ENCODE data around the gene DSCAML1. TPM values are rescaled to one million over a fixed set of nuclear protein-coding genes. Genes with fewer than 3 reads are reported as not detected.

The DSCAML1 gene
- total RNA-seq, 1 experiment from 2014 or later: 0.15 TPM

DNA sequence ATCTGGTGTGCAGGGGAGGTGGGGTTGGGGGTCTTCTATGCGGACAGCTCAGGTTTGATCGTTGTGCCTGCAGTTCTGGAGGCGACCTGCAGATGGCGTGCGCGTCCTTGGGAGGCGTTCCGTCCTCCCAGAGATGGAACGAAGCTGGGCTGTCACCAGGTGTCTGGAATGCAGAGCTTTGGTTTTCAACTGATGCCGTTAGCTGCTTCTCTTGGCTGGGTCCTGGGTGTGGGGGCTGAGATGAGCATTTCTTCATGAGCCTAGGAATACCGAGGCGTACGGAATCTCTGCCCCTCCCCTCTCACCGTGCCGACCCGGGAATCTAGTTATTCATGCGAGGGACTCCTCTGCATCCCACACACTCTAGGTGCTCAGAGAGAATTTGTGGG lies 370.7 kb downstream of the DSCAML1 start:
- TF ChIP-seq, protein P1, sequence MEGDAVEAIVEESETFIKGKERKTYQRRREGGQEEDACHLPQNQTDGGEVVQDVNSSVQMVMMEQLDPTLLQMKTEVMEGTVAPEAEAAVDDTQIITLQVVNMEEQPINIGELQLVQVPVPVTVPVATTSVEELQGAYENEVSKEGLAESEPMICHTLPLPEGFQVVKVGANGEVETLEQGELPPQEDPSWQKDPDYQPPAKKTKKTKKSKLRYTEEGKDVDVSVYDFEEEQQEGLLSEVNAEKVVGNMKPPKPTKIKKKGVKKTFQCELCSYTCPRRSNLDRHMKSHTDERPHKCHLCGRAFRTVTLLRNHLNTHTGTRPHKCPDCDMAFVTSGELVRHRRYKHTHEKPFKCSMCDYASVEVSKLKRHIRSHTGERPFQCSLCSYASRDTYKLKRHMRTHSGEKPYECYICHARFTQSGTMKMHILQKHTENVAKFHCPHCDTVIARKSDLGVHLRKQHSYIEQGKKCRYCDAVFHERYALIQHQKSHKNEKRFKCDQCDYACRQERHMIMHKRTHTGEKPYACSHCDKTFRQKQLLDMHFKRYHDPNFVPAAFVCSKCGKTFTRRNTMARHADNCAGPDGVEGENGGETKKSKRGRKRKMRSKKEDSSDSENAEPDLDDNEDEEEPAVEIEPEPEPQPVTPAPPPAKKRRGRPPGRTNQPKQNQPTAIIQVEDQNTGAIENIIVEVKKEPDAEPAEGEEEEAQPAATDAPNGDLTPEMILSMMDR (conservative IDR thresholded peaks at IDR 0.05): peak; percentile 95
- Mint-ChIP-seq H3K27me3 (ENCODE audit: low read depth) (peaks cover 28% of the 10 kb centered on the region), H3K27ac (no peak overlapping the region)

More for the DNA sequence above, 370.7 kb downstream of the DSCAML1 start:
- no peak overlapping the region for H3K9ac ChIP-seq (ENCODE audit: extremely low read depth, insufficient read length, low read length)
- no peak overlapping the region for H2BK15ac ChIP-seq (ENCODE audit: low read depth, low read length)
- no peak overlapping the region for H3T11ph ChIP-seq (ENCODE audit: low read length)
- H3K36me3 Mint-ChIP-seq (ENCODE audit: insufficient read depth in 1 of 3, low read depth in 3 of 3): no peaks in the 10 kb centered on the region
- H3K9me3 ChIP-seq (ENCODE audit: control insufficient read depth, low read depth, low read length): no peaks in the 10 kb centered on the region
- H3K23me2 ChIP-seq (ENCODE audit: insufficient read length, low read depth, low read length, poor library complexity, severe bottlenecking): no peaks in the 10 kb centered on the region
- H3K23ac ChIP-seq (ENCODE audit: insufficient read length, low read depth, low read length): no peak overlapping the region
- H3K79me2 ChIP-seq (ENCODE audit: insufficient read depth, low read length): no peaks in the 10 kb centered on the region
- no peak overlapping the region for H3K4ac ChIP-seq (ENCODE audit: low read depth, low read length)
- no peak overlapping the region for H3K56ac ChIP-seq (ENCODE audit: insufficient read length, low read depth, low read length)
- no peak overlapping the region for H3K4me2 ChIP-seq (ENCODE audit: insufficient read depth, insufficient read length, low read length)
- no peak overlapping the region for H2BK20ac ChIP-seq (ENCODE audit: low read depth, low read length, poor library complexity, severe bottlenecking)
- H3K27me3 ChIP-seq (ENCODE audit: insufficient read depth, low read length): no peaks in the 10 kb centered on the region
- no peak overlapping the region for H3K14ac ChIP-seq (ENCODE audit: insufficient read depth, low read length)
- H3K9me3 Mint-ChIP-seq: no peaks in the 10 kb centered on the region
- H3K4me1 Mint-ChIP-seq: peaks cover 27 to 50% of the 10 kb centered on the region in 2 experiments
- peak overlapping the region in 1 of 2 experiments; percentile 48; a peak in 1 of 5 replicates for H3K4me3 Mint-ChIP-seq
- H3K79me1 ChIP-seq (ENCODE audit: insufficient read depth, low read depth, low read length, poor library complexity, severe bottlenecking): no peaks in the 10 kb centered on the region
- no peak overlapping the region for H3K27ac ChIP-seq (ENCODE audit: insufficient read length, low read depth, low read length)
- DNase-seq: peak; percentile 87
- H2AFZ ChIP-seq (ENCODE audit: low read length): no peak overlapping the region
- no peak overlapping the region for H4K91ac ChIP-seq (ENCODE audit: insufficient read length, low read depth, low read length)
- H4K5ac ChIP-seq (ENCODE audit: insufficient read length, low read depth, low read length): no peak overlapping the region
- no peak overlapping the region for H2BK12ac ChIP-seq (ENCODE audit: insufficient read length, low read depth, low read length)
- no peak overlapping the region for H3K18ac ChIP-seq (ENCODE audit: insufficient read length, low read depth, low read length)
- no peak overlapping the region for H2BK120ac ChIP-seq (ENCODE audit: low read depth, low read length, poor library complexity, severe bottlenecking)
- no peaks in the 10 kb centered on the region for H4K20me1 ChIP-seq (ENCODE audit: control insufficient read depth, insufficient read depth, insufficient read length)
- no CpG with 5 or more reads among the region's 17 CpGs for WGBS (ENCODE audit: extremely low coverage, insufficient read length, low lambda C conversion rate)
- H3K4me1 ChIP-seq (ENCODE audit: insufficient read depth, low read length): no peaks in the 10 kb centered on the region
- H4K8ac ChIP-seq (replicated peaks; ENCODE audit: insufficient read length, low read depth, low read length): no peak overlapping the region
- no peak overlapping the region for H2BK5ac ChIP-seq (ENCODE audit: insufficient read length, low read length)
- H2AK5ac ChIP-seq (ENCODE audit: insufficient read length, low read length): no peak overlapping the region

Measured in H9 (cell line).